Uterus (tissue), 4 donors: ENCODE data around the gene NSMCE3. TPM values are rescaled to one million over a fixed set of nuclear protein-coding genes. Genes with fewer than 3 reads are reported as not detected.
A peak's percentile ranks its signal among the peaks of the same experiment; 100 is the strongest.

Source experiments
- DNase-seq, 2 donors: peaks; one replicate each; pipeline ENCODE4 v3.0.0-alpha.2; 2019 to 2020
- H3K27ac ChIP-seq, 2 donors: fragments of 200-600 bp; sonication (generic); 1 replicate in 1 of 2; 2 replicates in 1 of 2; pipeline ENCODE4 v1.5.1; 2016 to 2018
- H3K27me3 ChIP-seq, 2 donors: fragments of 200-600 bp; sonication (generic); one replicate each; pipeline ENCODE4 v1.5.1; 2018 to 2019; ENCODE audit warnings: control low read depth in 1 of 2
- H3K36me3 ChIP-seq, 2 donors: fragments of 200-600 bp; sonication (generic); one replicate each; pipeline ENCODE4 v1.5.1; 2019; ENCODE audit warnings: control low read depth in 1 of 2
- H3K4me1 ChIP-seq, 2 donors: fragments of 200-600 bp; sonication (generic); one replicate each; pipeline ENCODE4 v1.5.1; 2018 to 2019; ENCODE audit warnings: control low read depth in 1 of 2
- H3K4me3 ChIP-seq, 2 donors: fragments of 200-600 bp; sonication (generic); 1 replicate in 1 of 2; 2 replicates in 1 of 2; pipeline ENCODE4 v1.5.1; 2018 to 2019; ENCODE audit warnings: mild to moderate bottlenecking in 1 of 2
- H3K9me3 ChIP-seq, 2 donors: fragments of 200-600 bp; sonication (generic); one replicate each; pipeline ENCODE4 v1.5.1; 2019; ENCODE audit warnings: control low read depth in 1 of 2
- CTCF ChIP-seq, 4 experiments: fragments of 200-600 bp in 2 of 4; fragments of 450-650 bp in 2 of 4; sonication (generic) in 2 of 4; IDR thresholded peaks; one replicate each; pipeline ENCODE4 v1.5.1; 2016 to 2019; ENCODE audit warnings: antibody characterized with exemption in 4 of 4, mild to moderate bottlenecking in 2 of 4, moderate library complexity in 1 of 4
- POLR2A ChIP-seq, 2 donors: fragments of 450-650 bp; IDR thresholded peaks; one replicate each; pipeline ENCODE4 v1.6.1; 2016; ENCODE audit warnings: antibody characterized with exemption in 2 of 2, mild to moderate bottlenecking in 1 of 2, moderate library complexity in 1 of 2
- intact Hi-C: fragments of 100-400 bp; cut with DNase I; formaldehyde crosslinking; loops from one replicate; pipeline ENCODE4 v1.15.1; 2023; ENCODE audit warnings: low total_unique reads
- total RNA-seq, 4 donors: library from RNA; depleted of rRNA in 3 of 4; stranded (reverse); fragments of >200 nt in 3 of 4; gene quantifications; one replicate each; pipeline versions ENCODE4 v1.1.0 to v1.2.4, GENCODE V29; 2014 to 2023
- donor health status: DM: yes; HTN: yes; CAD: no.

Gene NSMCE3
- total RNA-seq, 4 donors from 2014 or later: 4.4 to 16.7 (median 9.5) TPM

- Histone ChIP-seq H3K27ac (no peak overlapping the region), H3K4me1 (peaks cover 2 to 3% of the 10 kb centered on the region in 2 donors), H3K27me3 (no peaks in the 10 kb centered on the region), H3K4me3 (no peak overlapping the region), H3K36me3 (no peaks in the 10 kb centered on the region), H3K9me3 (no peaks in the 10 kb centered on the region)
- TF ChIP-seq CTCF (IDR thresholded peaks at IDR 0.05) (no peak), POLR2A (IDR thresholded peaks at IDR 0.05) (no peak)
- DNase-seq: no peak
- intact Hi-C loops: no loop called here
Observed at GRCh38 chr15:29272219-29272618, 2.6 kb upstream of the NSMCE3 start.

GRCh38 chr15:29270976-29271375 lies 1.4 kb upstream of the NSMCE3 start:
- Histone ChIP-seq H3K27ac (peak overlapping the region in 1 of 2 donors; percentile 92), H3K36me3 (no peaks in the 10 kb centered on the region), H3K27me3 (no peaks in the 10 kb centered on the region), H3K9me3 (no peaks in the 10 kb centered on the region), H3K4me3 (no peak overlapping the region), H3K4me1 (peaks cover 3 to 6% of the 10 kb centered on the region in 2 donors)
- intact Hi-C loops: no loop called here
- TF ChIP-seq POLR2A (IDR thresholded peaks at IDR 0.05) (no peak), CTCF (IDR thresholded peaks at IDR 0.05) (no peak)
- no peak for DNase-seq

- Histone ChIP-seq H3K4me3 (peak overlapping the region; percentile 34 to 78), H3K27ac (peak overlapping the region; percentile 81 to 92), H3K36me3 (no peaks in the 10 kb centered on the region), H3K4me1 (peaks cover 3 to 6% of the 10 kb centered on the region in 2 donors), H3K9me3 (no peaks in the 10 kb centered on the region), H3K27me3 (no peaks in the 10 kb centered on the region)
- no peak for DNase-seq
- intact Hi-C loops: no loop called here
- TF ChIP-seq CTCF (IDR thresholded peaks at IDR 0.05): no peak
- TF ChIP-seq POLR2A (IDR thresholded peaks at IDR 0.05): no peak
Observed at GRCh38 chr15:29270169-29270955, 740 bp upstream of the NSMCE3 start.

- intact Hi-C loops: no loop called here
- Histone ChIP-seq H3K9me3 (no peaks in the 10 kb centered on the region), H3K27me3 (no peaks in the 10 kb centered on the region), H3K4me3 (peak overlapping the region; percentile 34 to 78), H3K4me1 (peaks cover 3 to 6% of the 10 kb centered on the region in 2 donors), H3K36me3 (no peaks in the 10 kb centered on the region), H3K27ac (peak overlapping the region; percentile 81 to 92)
- TF ChIP-seq CTCF (IDR thresholded peaks at IDR 0.05) (no peak), POLR2A (IDR thresholded peaks at IDR 0.05) (no peak)
- peak; percentile 32 to 41 for DNase-seq
Observed at GRCh38 chr15:29268706-29269484, 727 bp downstream of the NSMCE3 start.

GRCh38 chr15:29266052-29266582 lies 3.5 kb downstream of the NSMCE3 start:
- Histone ChIP-seq H3K36me3 (no peaks in the 10 kb centered on the region), H3K9me3 (no peaks in the 10 kb centered on the region), H3K27me3 (no peaks in the 10 kb centered on the region), H3K4me1 (peaks cover 3 to 6% of the 10 kb centered on the region in 2 donors), H3K4me3 (no peak overlapping the region), H3K27ac (no peak overlapping the region)
- TF ChIP-seq CTCF (IDR thresholded peaks at IDR 0.05): no peak
- TF ChIP-seq POLR2A (IDR thresholded peaks at IDR 0.05): no peak
- intact Hi-C loops: no loop called here
- DNase-seq: no peak
